22Rv1 (cell line): ENCODE results near the gene CHSY1.

Experiments
- CTCF ChIP-seq: fragments of 450-650 bp; IDR thresholded peaks from 2 replicates; pipeline ENCODE4 v1.5.1; 2017; ENCODE audit warnings: mild to moderate bottlenecking
- ZFX ChIP-seq: fragments of 450-650 bp; IDR thresholded peaks from 2 replicates; pipeline ENCODE4 v1.6.1; 2017; ENCODE audit warnings: antibody characterized with exemption, borderline replicate concordance

- no peak for TF ChIP-seq CTCF
- no peak for TF ChIP-seq ZFX
These were observed 41.4 kb downstream of the CHSY1 start for GRCh38 chr15:101210466-101210865.
